ENCODE data around the gene GRK5.
A peak's percentile ranks its signal among the peaks of the same experiment; 100 is the strongest.
"Not testable (repeated sequence)": the region's sequence is repeated elsewhere in the genome, so short reads cannot be mapped to it uniquely, and the experiment has no call there.

Gene GRK5

DNA sequence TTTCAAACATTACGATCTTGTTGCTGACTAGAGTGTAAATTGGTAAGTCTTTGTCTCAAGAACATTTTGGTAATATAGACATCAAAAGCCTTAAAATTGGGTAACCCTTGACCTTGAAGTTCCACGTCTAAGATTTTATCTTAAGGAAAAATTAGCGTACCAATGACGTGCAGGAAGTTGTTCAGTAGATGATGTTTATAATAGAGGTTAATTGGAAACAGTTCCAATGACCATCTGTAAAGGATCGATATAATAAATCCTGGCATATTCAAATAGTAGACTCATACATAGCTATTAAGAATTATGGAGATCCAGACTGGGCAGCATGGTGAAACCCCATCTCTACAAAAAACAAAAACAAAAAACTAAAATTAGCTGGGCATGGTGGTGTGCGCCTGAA, 20.5 kb downstream of the GRK5 start:
- H3K4me3 ChIP-seq (ENCODE audit: low read depth, low read length) = no peak overlapping the region
- in situ Hi-C loops (cut with HindIII; ENCODE audit: low pct_ligation_motif_present, low sequenced_read_pairs) = no loop called here
- no peaks in the 10 kb centered on the region for H3K36me3 ChIP-seq (replicated peaks)
- TF ChIP-seq, protein P1, sequence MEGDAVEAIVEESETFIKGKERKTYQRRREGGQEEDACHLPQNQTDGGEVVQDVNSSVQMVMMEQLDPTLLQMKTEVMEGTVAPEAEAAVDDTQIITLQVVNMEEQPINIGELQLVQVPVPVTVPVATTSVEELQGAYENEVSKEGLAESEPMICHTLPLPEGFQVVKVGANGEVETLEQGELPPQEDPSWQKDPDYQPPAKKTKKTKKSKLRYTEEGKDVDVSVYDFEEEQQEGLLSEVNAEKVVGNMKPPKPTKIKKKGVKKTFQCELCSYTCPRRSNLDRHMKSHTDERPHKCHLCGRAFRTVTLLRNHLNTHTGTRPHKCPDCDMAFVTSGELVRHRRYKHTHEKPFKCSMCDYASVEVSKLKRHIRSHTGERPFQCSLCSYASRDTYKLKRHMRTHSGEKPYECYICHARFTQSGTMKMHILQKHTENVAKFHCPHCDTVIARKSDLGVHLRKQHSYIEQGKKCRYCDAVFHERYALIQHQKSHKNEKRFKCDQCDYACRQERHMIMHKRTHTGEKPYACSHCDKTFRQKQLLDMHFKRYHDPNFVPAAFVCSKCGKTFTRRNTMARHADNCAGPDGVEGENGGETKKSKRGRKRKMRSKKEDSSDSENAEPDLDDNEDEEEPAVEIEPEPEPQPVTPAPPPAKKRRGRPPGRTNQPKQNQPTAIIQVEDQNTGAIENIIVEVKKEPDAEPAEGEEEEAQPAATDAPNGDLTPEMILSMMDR (IDR thresholded peaks at IDR 0.05; ENCODE audit: low read depth, low read length, missing control alignments) = no peak
- no peak for DNase-seq
- H3K27ac ChIP-seq = no peak overlapping the region
- no peaks in the 10 kb centered on the region for H3K27me3 ChIP-seq (replicated peaks)

DNA sequence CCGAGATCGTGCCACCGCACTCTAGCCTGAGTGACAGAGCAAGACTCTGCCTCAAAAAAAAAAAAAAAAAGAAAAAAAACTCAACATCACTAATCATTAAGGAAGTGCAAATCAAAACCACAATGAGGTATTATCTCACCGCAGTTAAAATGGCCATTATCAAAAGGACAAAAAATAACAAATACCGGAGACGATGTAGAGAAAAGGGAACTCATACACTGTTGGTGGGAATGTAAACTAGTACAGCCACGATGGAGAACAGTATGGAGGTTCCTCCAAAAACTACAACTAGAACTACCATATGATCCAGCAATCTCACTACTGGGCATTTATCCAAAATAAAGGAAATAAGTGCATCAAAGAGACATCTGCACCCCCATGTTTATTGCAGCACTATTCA, 24.3 kb downstream of the GRK5 start:
- TF ChIP-seq, protein P1 (IDR thresholded peaks at IDR 0.05; ENCODE audit: low read depth, low read length, missing control alignments) = no peak
- H3K27me3 ChIP-seq (replicated peaks) = no peaks in the 10 kb centered on the region
- no peak for DNase-seq
- no peak overlapping the region for H3K4me3 ChIP-seq (ENCODE audit: low read depth, low read length)
- no peak overlapping the region for H3K27ac ChIP-seq
- no peaks in the 10 kb centered on the region for H3K36me3 ChIP-seq (replicated peaks)
- in situ Hi-C loops (cut with HindIII; ENCODE audit: low pct_ligation_motif_present, low sequenced_read_pairs) = no loop called here

DNA sequence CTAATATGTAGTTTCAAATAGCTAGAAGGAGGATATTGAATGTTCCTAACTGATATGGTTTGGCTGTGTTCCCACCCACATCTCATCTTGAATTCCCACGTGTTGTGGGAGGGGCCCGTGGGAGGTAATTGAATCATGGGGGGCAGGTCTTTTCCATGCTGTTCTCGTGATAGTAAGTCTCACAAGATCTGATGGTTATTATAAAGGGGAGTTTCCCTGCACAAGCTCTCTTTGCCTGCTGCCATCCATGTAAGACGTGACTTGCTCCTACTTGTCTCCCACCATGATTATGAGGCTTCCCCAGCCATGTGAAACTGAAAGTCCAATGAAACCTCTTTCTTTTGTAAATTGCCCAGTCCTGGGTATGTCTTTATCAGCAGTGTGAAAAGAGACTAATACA, 25.1 kb downstream of the GRK5 start:
- H3K36me3 ChIP-seq (replicated peaks); in situ Hi-C loops (cut with HindIII; ENCODE audit: low pct_ligation_motif_present, low sequenced_read_pairs); H3K27me3 ChIP-seq (replicated peaks); DNase-seq; H3K27ac ChIP-seq; H3K4me3 ChIP-seq (ENCODE audit: low read depth, low read length): not testable (repeated sequence)

DNA sequence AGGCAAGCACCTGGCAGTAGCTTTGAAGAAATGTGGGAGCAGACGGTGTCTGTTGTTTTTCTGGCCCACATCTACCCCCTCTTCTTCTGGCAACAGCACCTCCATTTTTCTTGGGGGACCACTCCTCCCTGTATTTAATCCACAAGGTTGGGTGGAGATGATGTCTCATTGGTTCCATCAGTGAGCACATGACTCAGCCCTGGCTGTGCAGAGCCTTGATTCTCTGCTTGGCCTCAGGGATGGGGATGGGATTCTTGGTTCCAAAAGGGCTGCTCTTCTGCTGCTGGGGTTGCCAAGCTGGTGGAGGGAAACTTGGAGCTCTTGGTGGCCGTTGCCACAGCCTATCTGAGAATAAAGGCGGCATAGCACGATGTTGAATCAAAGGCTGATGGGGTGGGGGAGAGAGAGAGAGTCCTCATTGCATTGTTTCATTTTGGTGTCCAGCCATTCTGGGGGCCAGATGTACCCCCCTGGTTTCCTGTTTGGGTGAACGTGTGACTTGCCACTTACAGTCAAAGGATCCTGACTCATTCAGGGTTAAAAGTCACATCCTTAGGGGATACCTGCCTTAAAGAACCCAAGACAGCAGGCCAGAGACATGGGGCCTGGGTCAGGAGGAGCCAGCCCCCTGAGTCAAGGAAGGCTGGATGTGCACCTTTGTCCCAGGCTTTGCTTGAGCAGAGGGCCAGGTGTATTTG, 25.9 kb downstream of the GRK5 start:
- no peak for DNase-seq
- Histone ChIP-seq H3K36me3 (replicated peaks) (no peaks in the 10 kb centered on the region), H3K27me3 (replicated peaks) (no peaks in the 10 kb centered on the region), H3K4me3 (ENCODE audit: low read depth, low read length) (no peak overlapping the region), H3K27ac (peak overlapping the region; percentile 12)
- in situ Hi-C loops (cut with HindIII; ENCODE audit: low pct_ligation_motif_present, low sequenced_read_pairs) = no loop called here
- TF ChIP-seq, protein P1 (IDR thresholded peaks at IDR 0.05; ENCODE audit: low read depth, low read length, missing control alignments) = no peak

DNA sequence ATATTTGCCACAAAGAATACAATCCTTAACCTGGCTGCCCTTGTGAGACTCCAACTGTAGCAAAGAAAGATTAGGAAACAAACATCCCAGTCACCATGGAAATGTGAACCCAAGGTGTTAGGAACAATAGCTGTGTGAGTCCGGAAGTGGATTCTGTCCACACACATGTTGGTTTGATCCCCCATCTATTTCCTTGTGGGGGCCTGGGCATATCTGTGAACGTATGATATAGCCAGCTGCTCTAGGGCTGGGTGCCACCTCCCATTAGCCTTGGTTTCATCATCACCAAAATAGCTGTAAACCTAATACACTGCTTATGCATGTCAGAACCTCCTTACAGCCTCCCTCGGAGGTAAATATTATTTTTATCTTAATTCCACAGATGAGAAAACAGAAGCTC, 26.4 kb downstream of the GRK5 start:
- DNase-seq = no peak
- no peak overlapping the region for H3K4me3 ChIP-seq (ENCODE audit: low read depth, low read length)
- no peaks in the 10 kb centered on the region for H3K36me3 ChIP-seq (replicated peaks)
- no peaks in the 10 kb centered on the region for H3K27me3 ChIP-seq (replicated peaks)
- TF ChIP-seq, protein P1 (IDR thresholded peaks at IDR 0.05; ENCODE audit: low read depth, low read length, missing control alignments) = no peak
- in situ Hi-C loops (cut with HindIII; ENCODE audit: low pct_ligation_motif_present, low sequenced_read_pairs) = no loop called here
- peak overlapping the region; percentile 12 for H3K27ac ChIP-seq

DNA sequence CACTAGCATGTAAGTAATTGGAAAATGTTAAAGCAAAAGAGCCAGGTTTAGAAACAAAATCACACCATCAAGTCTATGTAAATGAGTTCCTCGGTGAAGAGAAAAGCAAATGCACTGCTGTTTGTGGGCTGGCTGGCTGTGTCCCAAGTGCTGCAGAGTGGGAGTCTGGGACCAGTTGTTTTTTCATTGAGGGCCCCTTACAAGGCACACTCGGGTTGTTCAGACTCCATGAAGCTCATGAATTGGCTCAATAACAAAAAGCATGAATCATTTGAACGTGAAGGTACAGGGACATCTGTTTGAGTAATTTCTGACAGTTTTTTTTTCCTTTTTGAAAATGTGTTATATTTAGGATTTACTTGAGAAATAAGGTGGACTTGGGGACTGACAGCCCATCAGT, 28.0 kb downstream of the GRK5 start:
- Histone ChIP-seq H3K36me3 (replicated peaks) (no peaks in the 10 kb centered on the region), H3K27me3 (replicated peaks) (no peaks in the 10 kb centered on the region), H3K4me3 (ENCODE audit: low read depth, low read length) (no peak overlapping the region), H3K27ac (no peak overlapping the region)
- in situ Hi-C loops (cut with HindIII; ENCODE audit: low pct_ligation_motif_present, low sequenced_read_pairs) = no loop called here
- TF ChIP-seq, protein P1 (IDR thresholded peaks at IDR 0.05; ENCODE audit: low read depth, low read length, missing control alignments) = no peak
- DNase-seq = no peak

All from brain microvascular endothelial cell (primary cell).